Ishikawa (cell line): ENCODE data around the gene ACTA2.

Source experiments
- CREB1 ChIP-seq: IDR thresholded peaks from 2 replicates; pipeline ENCODE4 v1.6.1; 2012; ENCODE audit warnings: low read depth
- EP300 ChIP-seq: IDR thresholded peaks from 2 replicates; pipeline ENCODE4 v1.6.1; 2012; ENCODE audit warnings: borderline replicate concordance
- FOXM1 ChIP-seq: IDR thresholded peaks from 2 replicates; pipeline ENCODE4 v1.6.1; 2012; ENCODE audit warnings: low read depth, borderline replicate concordance
- RAD21 ChIP-seq: IDR thresholded peaks from 2 replicates; pipeline ENCODE4 v1.6.1; 2012; ENCODE audit warnings: low read depth
- TAF1 ChIP-seq: IDR thresholded peaks from 2 replicates; pipeline ENCODE4 v1.6.1; 2012; ENCODE audit warnings: low read depth, mild to moderate bottlenecking
- YY1 ChIP-seq: IDR thresholded peaks from 2 replicates; pipeline ENCODE4 v1.6.1; 2012; ENCODE audit warnings: low read depth
- TF ChIP-seq, protein P1 (sequence below): IDR thresholded peaks from 2 replicates; pipeline ENCODE4 v1.6.1; 2012; ENCODE audit warnings: low read depth, mild to moderate bottlenecking
- TF ChIP-seq, protein P2 (sequence below): IDR thresholded peaks from 2 replicates; pipeline ENCODE4 v1.6.1; 2012
- TF ChIP-seq, protein P3 (sequence below): IDR thresholded peaks from 2 replicates; pipeline ENCODE4 v1.6.1; 2012

DNA sequence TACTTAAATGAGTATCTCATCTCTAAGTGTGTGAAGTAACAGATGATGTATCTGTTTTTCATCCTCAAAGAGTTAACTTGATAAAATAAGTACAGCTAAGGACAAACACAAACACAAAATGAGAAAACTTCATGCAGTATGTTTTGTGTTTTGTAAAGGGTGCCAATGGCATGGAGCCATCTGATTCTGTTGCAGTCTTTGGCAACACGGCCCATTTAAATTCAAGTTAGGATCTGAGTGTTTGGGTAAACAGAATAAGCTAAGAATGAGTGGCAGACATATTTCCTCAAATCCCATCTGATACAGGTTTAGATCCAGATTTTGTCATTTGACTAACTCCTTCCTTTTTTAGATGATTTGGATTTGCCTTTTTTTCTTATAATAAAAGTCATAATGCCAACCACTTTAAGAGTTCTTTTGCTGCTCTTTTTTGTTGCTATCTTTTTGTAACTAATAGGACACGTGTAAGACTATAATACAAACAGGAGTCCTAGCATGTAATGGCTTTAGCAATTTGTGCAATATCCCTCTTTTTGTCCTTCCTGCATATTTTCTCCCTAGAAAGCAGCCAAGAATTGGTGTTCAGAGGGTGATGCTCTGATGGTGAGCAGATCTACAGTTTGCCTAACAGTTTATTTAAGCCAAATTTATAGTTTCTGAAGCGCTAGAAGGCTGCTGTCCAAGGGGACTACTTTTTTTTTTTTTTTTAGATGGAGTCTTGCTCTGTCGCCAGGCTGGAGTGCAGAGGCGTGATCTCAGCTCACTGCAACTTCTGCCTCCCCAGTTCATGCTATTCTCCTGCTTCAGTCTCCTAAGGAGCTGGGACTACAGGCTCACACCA, 18.9 kb upstream of the ACTA2 start:
- TF ChIP-seq TAF1 (no peak), EP300 (no peak), RAD21 (no peak), CREB1 (no peak), YY1 (no peak), FOXM1 (no peak)
- TF ChIP-seq, protein P1, sequence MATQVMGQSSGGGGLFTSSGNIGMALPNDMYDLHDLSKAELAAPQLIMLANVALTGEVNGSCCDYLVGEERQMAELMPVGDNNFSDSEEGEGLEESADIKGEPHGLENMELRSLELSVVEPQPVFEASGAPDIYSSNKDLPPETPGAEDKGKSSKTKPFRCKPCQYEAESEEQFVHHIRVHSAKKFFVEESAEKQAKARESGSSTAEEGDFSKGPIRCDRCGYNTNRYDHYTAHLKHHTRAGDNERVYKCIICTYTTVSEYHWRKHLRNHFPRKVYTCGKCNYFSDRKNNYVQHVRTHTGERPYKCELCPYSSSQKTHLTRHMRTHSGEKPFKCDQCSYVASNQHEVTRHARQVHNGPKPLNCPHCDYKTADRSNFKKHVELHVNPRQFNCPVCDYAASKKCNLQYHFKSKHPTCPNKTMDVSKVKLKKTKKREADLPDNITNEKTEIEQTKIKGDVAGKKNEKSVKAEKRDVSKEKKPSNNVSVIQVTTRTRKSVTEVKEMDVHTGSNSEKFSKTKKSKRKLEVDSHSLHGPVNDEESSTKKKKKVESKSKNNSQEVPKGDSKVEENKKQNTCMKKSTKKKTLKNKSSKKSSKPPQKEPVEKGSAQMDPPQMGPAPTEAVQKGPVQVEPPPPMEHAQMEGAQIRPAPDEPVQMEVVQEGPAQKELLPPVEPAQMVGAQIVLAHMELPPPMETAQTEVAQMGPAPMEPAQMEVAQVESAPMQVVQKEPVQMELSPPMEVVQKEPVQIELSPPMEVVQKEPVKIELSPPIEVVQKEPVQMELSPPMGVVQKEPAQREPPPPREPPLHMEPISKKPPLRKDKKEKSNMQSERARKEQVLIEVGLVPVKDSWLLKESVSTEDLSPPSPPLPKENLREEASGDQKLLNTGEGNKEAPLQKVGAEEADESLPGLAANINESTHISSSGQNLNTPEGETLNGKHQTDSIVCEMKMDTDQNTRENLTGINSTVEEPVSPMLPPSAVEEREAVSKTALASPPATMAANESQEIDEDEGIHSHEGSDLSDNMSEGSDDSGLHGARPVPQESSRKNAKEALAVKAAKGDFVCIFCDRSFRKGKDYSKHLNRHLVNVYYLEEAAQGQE = no peak
- TF ChIP-seq, protein P2, sequence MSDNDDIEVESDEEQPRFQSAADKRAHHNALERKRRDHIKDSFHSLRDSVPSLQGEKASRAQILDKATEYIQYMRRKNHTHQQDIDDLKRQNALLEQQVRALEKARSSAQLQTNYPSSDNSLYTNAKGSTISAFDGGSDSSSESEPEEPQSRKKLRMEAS = no peak
- TF ChIP-seq, protein P3, sequence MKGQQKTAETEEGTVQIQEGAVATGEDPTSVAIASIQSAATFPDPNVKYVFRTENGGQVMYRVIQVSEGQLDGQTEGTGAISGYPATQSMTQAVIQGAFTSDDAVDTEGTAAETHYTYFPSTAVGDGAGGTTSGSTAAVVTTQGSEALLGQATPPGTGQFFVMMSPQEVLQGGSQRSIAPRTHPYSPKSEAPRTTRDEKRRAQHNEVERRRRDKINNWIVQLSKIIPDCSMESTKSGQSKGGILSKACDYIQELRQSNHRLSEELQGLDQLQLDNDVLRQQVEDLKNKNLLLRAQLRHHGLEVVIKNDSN = no peak
